Kidney (tissue), 14 donors: Measurements from ENCODE around the gene ECE2. TPM values are rescaled to one million over a fixed set of nuclear protein-coding genes. Genes with fewer than 3 reads are reported as not detected.
A peak's percentile ranks its signal among the peaks of the same experiment; 100 is the strongest.

Experiments used
- DNase-seq, 5 donors: peaks; one replicate each; pipeline ENCODE4 v3.0.0-alpha.2; 2013 to 2020
- FAIRE-seq: peaks from 2 replicates; lab custom pipeline; 2012; peaks lifted over from hg19 to GRCh38; lab: Jason Lieb, UNC
- H3K27ac ChIP-seq, 2 donors: one replicate each; pipeline ENCODE4 v1.7.0; 2013; ENCODE audit warnings: low read depth in 2 of 2, low read length in 2 of 2, inconsistent platforms in 1 of 2
- H3K27me3 ChIP-seq: one replicate; pipeline ENCODE4 v1.7.1; 2013; ENCODE audit warnings: low read length, inconsistent platforms; ENCODE audit not compliant: control insufficient read depth, insufficient read depth
- H3K36me3 ChIP-seq, 3 donors: one replicate each; pipeline versions ENCODE4 v1.7.0 to v1.7.1; 2013; ENCODE audit warnings: low read length in 3 of 3, control low read depth in 1 of 3, inconsistent platforms in 1 of 3; ENCODE audit not compliant: insufficient read depth in 3 of 3, control insufficient read depth in 2 of 3
- H3K4me1 ChIP-seq, 3 donors: one replicate each; pipeline versions ENCODE4 v1.7.0 to v1.7.1; 2013; ENCODE audit warnings: low read length in 3 of 3, inconsistent platforms in 1 of 3, low read depth in 1 of 3; ENCODE audit not compliant: control insufficient read depth in 2 of 3, insufficient read depth in 2 of 3
- H3K4me3 ChIP-seq, 3 donors: one replicate each; pipeline versions ENCODE4 v1.7.0 to v1.8.1; 2013; ENCODE audit warnings: low read length in 3 of 3, control low read depth in 1 of 3, inconsistent platforms in 1 of 3
- H3K9ac ChIP-seq, 3 donors: one replicate each; pipeline versions ENCODE4 v1.7.0 to v1.7.1; 2013; ENCODE audit warnings: low read length in 3 of 3, control low read depth in 1 of 3, inconsistent platforms in 1 of 3
- H3K9me3 ChIP-seq, 3 donors: one replicate each; pipeline versions ENCODE4 v1.7.0 to v1.7.1; 2013; ENCODE audit warnings: low read length in 3 of 3, control low read depth in 1 of 3, inconsistent platforms in 1 of 3; ENCODE audit not compliant: control insufficient read depth in 2 of 3, insufficient read depth in 1 of 3
- CTCF ChIP-seq: IDR thresholded peaks from 3 replicates; pipeline ENCODE4 v1.5.1; 2012; ENCODE audit warnings: mild to moderate bottlenecking, moderate library complexity, borderline replicate concordance; ENCODE audit not compliant: insufficient read depth; ENCODE audit errors: extremely low read depth
- intact Hi-C: fragments of 100-400 bp; cut with DNase I; formaldehyde crosslinking; loops from one replicate; pipeline ENCODE4 v1.11.1; 2022
- polyA plus RNA-seq: library from polyadenylated mRNA; stranded (reverse); fragments of 350-450 nt; fragmentation: Illumina TruSeq; extraction: RNeasy Lipid Tissue Mini Kit (QIAGEN cat#74804); gene quantifications from one replicate; pipeline ENCODE4 v1.2.3, GENCODE V29; 2014; ENCODE audit warnings: low read depth, low replicate concordance; ENCODE audit not compliant: insufficient read depth
- total RNA-seq: library from RNA; stranded (reverse); fragmentation: NEBNext Ultra II Directional; extraction: Animal tissue kit (Norgen Biotek cat#: 25700); gene quantifications from one replicate; pipeline ENCODE4 v1.2.1, GENCODE V29; 2021
- donor health status: control.
- donor health status: control.
- donor health status: control.
- donor health status: control.
- donor health status: control.
- donor health status: DM: yes; HTN: yes; CAD: no.
- donor health status: Normal renal cell carcinoma (clear cell type).

The ECE2 gene
- total and polyA plus RNA-seq, 2 donors from 2014 or later, result not detected

DNA sequence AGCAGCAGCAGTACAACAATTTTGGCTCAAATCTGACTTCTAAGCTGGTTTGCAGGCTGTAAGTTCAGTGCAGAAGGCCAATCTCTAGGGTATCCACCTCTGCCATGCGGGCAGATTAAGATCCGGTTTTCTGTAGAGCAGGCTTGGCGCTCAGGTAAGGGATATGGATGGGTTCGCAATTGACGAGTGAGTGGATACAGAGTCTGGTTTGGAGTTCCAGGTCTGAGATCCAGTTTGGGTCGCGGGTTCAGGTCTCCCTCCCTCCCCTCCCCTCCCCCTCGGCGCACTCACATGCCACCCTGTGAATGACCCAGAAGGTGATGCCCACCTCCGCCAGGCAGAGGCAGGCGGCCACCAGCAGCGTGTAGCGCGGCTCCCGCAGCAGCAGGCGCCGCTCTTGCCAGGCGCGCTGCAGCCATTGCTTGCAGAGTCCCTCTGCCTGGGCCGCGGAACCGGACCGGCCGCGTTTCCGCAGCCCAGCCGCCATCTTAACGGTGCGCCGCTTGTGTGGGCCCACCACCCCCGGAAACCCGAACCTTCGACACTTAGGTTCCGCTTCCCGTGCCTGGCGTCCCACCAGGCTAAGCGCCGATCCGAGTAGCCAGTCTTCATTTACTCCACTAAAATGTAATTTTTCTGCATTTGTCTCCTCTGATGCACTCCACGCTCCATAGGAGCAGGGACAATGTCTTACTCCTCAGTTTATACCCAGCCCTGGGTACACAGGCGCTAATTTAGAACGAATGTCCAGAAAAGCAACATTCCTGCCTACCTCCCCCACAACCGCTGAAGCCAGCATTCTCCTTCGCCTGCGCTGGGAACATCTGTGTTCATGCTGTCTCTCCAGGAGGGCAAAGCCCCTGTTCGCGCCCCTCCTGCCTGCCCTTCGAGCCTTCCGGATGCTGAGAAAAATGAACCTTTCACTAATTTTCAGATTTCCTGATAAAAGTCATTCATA, 27.1 kb upstream of the ECE2 start, which contains the start of gene ALG3:
TSS of gene ALG3 (minus strand) at position 509 of the 958 bp plus-strand sequence. CDS start at position 487, 22 bp downstream.
- H3K27me3 ChIP-seq, result no peaks in the 10 kb centered on the region
- no peak for FAIRE-seq
- intact Hi-C loops, result no loop called here
- H3K36me3 ChIP-seq, result peaks cover 0 to 13% (median 6%) of the 10 kb centered on the region in 3 donors
- H3K9me3 ChIP-seq, result no peaks in the 10 kb centered on the region
- peak within 1 kb of the TSS; percentile 74 to 100 (median 94) for H3K4me3 ChIP-seq
- peak within 1 kb of the TSS; percentile 86 to 90 (median 87) for H3K9ac ChIP-seq
- DNase-seq, result peak; percentile 87 to 94 (median 92)
- H3K27ac ChIP-seq, result peak within 1 kb of the TSS; percentile 26 to 53
- no peak for TF ChIP-seq CTCF
- peaks cover 0 to 9% (median 6%) of the 10 kb centered on the region in 3 donors for H3K4me1 ChIP-seq

- no peak for FAIRE-seq
- peak within 1 kb of the TSS; percentile 74 to 100 (median 94) for H3K4me3 ChIP-seq
- H3K27ac ChIP-seq, result peak within 1 kb of the TSS; percentile 26 to 53
- peak; percentile 95 to 98 (median 96) for DNase-seq
- intact Hi-C loops, result no loop called here
- peaks cover 0 to 9% (median 6%) of the 10 kb centered on the region in 3 donors for H3K36me3 ChIP-seq
- peak; percentile 4 for TF ChIP-seq CTCF
- peaks cover 0 to 9% (median 6%) of the 10 kb centered on the region in 3 donors for H3K4me1 ChIP-seq
- H3K9ac ChIP-seq, result peak within 1 kb of the TSS; percentile 86 to 90 (median 87)
- no peaks in the 10 kb centered on the region for H3K27me3 ChIP-seq
- no peaks in the 10 kb centered on the region for H3K9me3 ChIP-seq
Measured at GRCh38 chr3:184249412-184250166, 26.2 kb upstream of the ECE2 start, which contains the start of gene EEF1AKMT4. Gene EEF1AKMT4, plus strand, starts transcription at chr3:184249672. Its CDS starts 23 bp downstream, at chr3:184249695.

- Histone ChIP-seq H3K27ac (no peak overlapping the region), H3K4me1 (peaks cover 0 to 9% (median 6%) of the 10 kb centered on the region in 3 donors), H3K27me3 (no peaks in the 10 kb centered on the region), H3K36me3 (peaks cover 0 to 2% (median under 1%) of the 10 kb centered on the region in 3 donors), H3K4me3 (peak overlapping the region; percentile 74 to 100 (median 94)), H3K9ac (peak overlapping the region in 2 of 3 donors; percentile 86 to 87), H3K9me3 (no peaks in the 10 kb centered on the region)
- no peak for FAIRE-seq
- DNase-seq, result peak; percentile 85 to 90 (median 89)
- peak; percentile 85 for TF ChIP-seq CTCF
- intact Hi-C loops, result no loop called here
Measured at GRCh38 chr3:184250167-184250828, 25.5 kb upstream of the ECE2 start.
